Suprapubic skin (tissue), 4 donors: ENCODE data around the gene MAP3K4. TPM values are rescaled to one million over a fixed set of nuclear protein-coding genes. Genes with fewer than 3 reads are reported as not detected.

Source experiments
- DNase-seq, 2 donors: peaks; one replicate each; pipeline ENCODE4 v3.0.0-alpha.2; 2019; ENCODE audit warnings: low spot score in 2 of 2
- H3K27ac ChIP-seq: fragments of 200-600 bp; sonication (generic); one replicate; pipeline ENCODE4 v1.5.1; 2019
- H3K27me3 ChIP-seq: fragments of 200-600 bp; sonication (generic); one replicate; pipeline ENCODE4 v1.5.1; 2019
- H3K36me3 ChIP-seq: fragments of 200-600 bp; sonication (generic); one replicate; pipeline ENCODE4 v1.5.1; 2019
- H3K4me1 ChIP-seq: fragments of 200-600 bp; sonication (generic); one replicate; pipeline ENCODE4 v1.5.1; 2019
- H3K4me3 ChIP-seq: fragments of 200-600 bp; sonication (generic); one replicate; pipeline ENCODE4 v1.5.1; 2019; ENCODE audit warnings: mild to moderate bottlenecking
- H3K9me3 ChIP-seq: fragments of 200-600 bp; sonication (generic); one replicate; pipeline ENCODE4 v1.5.1; 2019
- EP300 ChIP-seq: sonication (generic); formaldehyde crosslinking; IDR thresholded peaks from one replicate; pipeline ENCODE4 v1.6.1; 2017; ENCODE audit warnings: antibody characterized with exemption
- POLR2A ChIP-seq, 2 donors: fragments of 450-650 bp; IDR thresholded peaks; one replicate each; pipeline ENCODE4 v1.6.1; 2017; ENCODE audit warnings: antibody characterized with exemption in 2 of 2, mild to moderate bottlenecking in 2 of 2, moderate library complexity in 2 of 2
- POLR2AphosphoS5 ChIP-seq, 3 donors: sonication (generic); formaldehyde crosslinking; IDR thresholded peaks; one replicate each; pipeline ENCODE4 v1.6.1; 2017; ENCODE audit warnings: antibody characterized with exemption in 3 of 3
- WGBS: methylation state at CpG from one replicate; pipeline ENCODE4 v1.1.5; 2018; 5-methylcytosine and 5-hydroxymethylcytosine counted together
- total RNA-seq, 4 donors: library from RNA; depleted of rRNA; stranded (reverse); fragments of >200 nt; gene quantifications; one replicate each; pipeline ENCODE4 v1.1.0, GENCODE V29; 2016
- TF ChIP-seq, protein P1 (sequence below), 2 donors: fragments of 200-600 bp in 1 of 2; fragments of 450-650 bp in 1 of 2; sonication (generic) in 1 of 2; IDR thresholded peaks; one replicate each; pipeline ENCODE4 v1.5.1; 2016 to 2019; ENCODE audit warnings: antibody characterized with exemption in 2 of 2, mild to moderate bottlenecking in 1 of 2, moderate library complexity in 1 of 2

The MAP3K4 gene
- total RNA-seq, 4 donors from 2014 or later, result 29.2 to 83.2 (median 45.2) TPM

DNA sequence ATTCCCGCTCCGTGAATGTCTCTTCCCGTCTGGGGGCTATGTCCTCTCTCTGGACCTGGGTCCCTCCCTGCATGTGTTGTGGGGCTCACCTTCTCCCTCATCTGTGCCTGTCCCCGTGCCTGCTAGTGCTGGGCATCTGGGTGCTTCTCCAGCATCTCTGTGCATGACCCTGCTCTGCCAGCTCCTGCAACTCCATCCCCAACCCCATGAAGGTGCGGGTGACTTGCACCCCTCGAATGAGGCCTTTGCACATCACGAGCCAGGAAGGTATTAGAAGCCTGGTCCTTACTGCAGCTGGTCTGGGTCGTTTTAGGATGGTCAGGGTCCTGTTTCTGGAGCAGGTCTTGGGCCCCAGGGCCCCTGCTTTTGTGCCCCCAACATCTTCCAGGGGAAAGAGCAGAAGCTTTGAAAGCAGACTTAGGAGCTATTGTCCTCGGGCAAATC, 172.6 kb downstream of the MAP3K4 start:
- peaks cover 16% of the 10 kb centered on the region for H3K4me1 ChIP-seq
- 94% methylated on average over 9 of the region's 9 CpGs for WGBS
- TF ChIP-seq EP300 (no peak), POLR2A (IDR thresholded peaks at IDR 0.05) (no peak)

DNA sequence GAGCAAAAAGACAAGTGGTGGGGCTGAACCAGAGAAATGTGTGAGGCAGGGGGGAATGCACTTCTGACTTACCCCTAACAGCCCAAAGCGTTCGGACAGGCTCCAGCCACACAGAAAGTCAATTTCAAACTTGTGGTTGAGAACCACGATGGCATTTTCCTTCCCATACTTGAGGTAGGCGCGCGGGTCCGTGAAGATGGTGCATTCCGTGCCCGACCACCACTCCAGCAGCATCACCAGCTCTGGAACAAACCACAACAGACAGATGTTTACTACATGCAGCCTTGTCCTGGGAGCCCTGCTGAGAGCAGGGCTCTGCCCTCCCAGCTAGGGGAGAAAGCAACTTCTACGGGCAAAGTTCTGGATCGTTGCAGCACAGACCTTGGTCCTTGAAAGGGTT, 174.6 kb downstream of the MAP3K4 start:
- TF ChIP-seq, protein P1, sequence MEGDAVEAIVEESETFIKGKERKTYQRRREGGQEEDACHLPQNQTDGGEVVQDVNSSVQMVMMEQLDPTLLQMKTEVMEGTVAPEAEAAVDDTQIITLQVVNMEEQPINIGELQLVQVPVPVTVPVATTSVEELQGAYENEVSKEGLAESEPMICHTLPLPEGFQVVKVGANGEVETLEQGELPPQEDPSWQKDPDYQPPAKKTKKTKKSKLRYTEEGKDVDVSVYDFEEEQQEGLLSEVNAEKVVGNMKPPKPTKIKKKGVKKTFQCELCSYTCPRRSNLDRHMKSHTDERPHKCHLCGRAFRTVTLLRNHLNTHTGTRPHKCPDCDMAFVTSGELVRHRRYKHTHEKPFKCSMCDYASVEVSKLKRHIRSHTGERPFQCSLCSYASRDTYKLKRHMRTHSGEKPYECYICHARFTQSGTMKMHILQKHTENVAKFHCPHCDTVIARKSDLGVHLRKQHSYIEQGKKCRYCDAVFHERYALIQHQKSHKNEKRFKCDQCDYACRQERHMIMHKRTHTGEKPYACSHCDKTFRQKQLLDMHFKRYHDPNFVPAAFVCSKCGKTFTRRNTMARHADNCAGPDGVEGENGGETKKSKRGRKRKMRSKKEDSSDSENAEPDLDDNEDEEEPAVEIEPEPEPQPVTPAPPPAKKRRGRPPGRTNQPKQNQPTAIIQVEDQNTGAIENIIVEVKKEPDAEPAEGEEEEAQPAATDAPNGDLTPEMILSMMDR (IDR thresholded peaks at IDR 0.05), result no peak
- TF ChIP-seq EP300, result no peak
- 89% methylated on average over 11 of the region's 11 CpGs for WGBS
- Histone ChIP-seq H3K4me1 (peaks cover 16% of the 10 kb centered on the region), H3K27ac (no peak overlapping the region), H3K9me3 (no peaks in the 10 kb centered on the region), H3K36me3 (peaks cover 20% of the 10 kb centered on the region), H3K4me3 (no peak overlapping the region), H3K27me3 (no peaks in the 10 kb centered on the region)
- peak in 1 of 2 donors; percentile 41 for DNase-seq

More for the DNA sequence above, 172.6 kb downstream of the MAP3K4 start:
- H3K36me3 ChIP-seq, result peaks cover 20% of the 10 kb centered on the region
- H3K4me3 ChIP-seq, result no peak overlapping the region
- H3K27me3 ChIP-seq, result no peaks in the 10 kb centered on the region
- DNase-seq, result peak in 1 of 2 donors; percentile 59
- no peak overlapping the region for H3K27ac ChIP-seq
- no peaks in the 10 kb centered on the region for H3K9me3 ChIP-seq

DNA sequence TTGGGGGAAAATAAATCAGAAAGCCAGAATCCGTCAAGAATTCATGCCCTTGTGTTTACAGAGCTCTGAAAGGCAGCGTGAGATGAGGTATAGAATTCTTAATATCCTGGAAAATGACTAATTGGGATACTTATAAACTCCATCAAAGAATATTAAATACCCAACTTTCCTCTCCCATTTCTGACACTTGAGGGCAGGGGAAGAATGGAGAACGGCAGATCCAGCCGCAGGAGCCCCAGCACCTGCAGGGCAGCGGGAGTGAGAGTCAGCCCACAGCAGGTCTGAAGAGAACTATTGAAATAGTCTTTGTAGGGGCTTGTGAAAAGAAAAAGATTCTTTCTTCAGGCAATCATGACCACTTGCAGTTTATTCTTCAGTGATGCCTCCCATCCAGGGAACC, 175.1 kb downstream of the MAP3K4 start:
- Histone ChIP-seq H3K27me3 (no peaks in the 10 kb centered on the region), H3K36me3 (peaks cover 20% of the 10 kb centered on the region), H3K4me3 (no peak overlapping the region), H3K9me3 (no peaks in the 10 kb centered on the region), H3K4me1 (peaks cover 14% of the 10 kb centered on the region), H3K27ac (no peak overlapping the region)
- TF ChIP-seq, protein P1 (IDR thresholded peaks at IDR 0.05), result no peak
- TF ChIP-seq POLR2AphosphoS5 (IDR thresholded peaks at IDR 0.05) (no peak), EP300 (no peak), POLR2A (IDR thresholded peaks at IDR 0.05) (no peak)
- peak in 1 of 2 donors; percentile 15 for DNase-seq
- 91% methylated on average over 5 of the region's 5 CpGs for WGBS
